ENCODE measurements around the gene VAX1.
A peak's percentile ranks its signal among the peaks of the same experiment; 100 is the strongest.
"Not testable (repeated sequence)": the region's sequence is repeated elsewhere in the genome, so short reads cannot be mapped to it uniquely, and the experiment has no call there.

VAX1 gene

GRCh38 chr10:117137911-117138642, at the start of gene VAX1:
Gene VAX1, minus strand, starts transcription at chr10:117138270. Its CDS starts 214 bp downstream, at chr10:117138056.
- DNase-seq = no peak
- in situ Hi-C loops (cut with MboI; ENCODE audit: low pct_unique_long_range_greater_than_20kb, low sequenced_read_pairs) = no loop called here

GRCh38 chr10:117186832-117187615, 49.0 kb upstream of the VAX1 start:
- in situ Hi-C loops (cut with MboI; ENCODE audit: low pct_unique_long_range_greater_than_20kb, low sequenced_read_pairs) = no loop called here
- DNase-seq = peak; percentile 25

GRCh38 chr10:117185817-117186216, 47.7 kb upstream of the VAX1 start:
- in situ Hi-C loops (cut with MboI; ENCODE audit: low pct_unique_long_range_greater_than_20kb, low sequenced_read_pairs) = not testable (repeated sequence)

GRCh38 chr10:117184821-117185220, 46.8 kb upstream of the VAX1 start:
- in situ Hi-C loops (cut with MboI; ENCODE audit: low pct_unique_long_range_greater_than_20kb, low sequenced_read_pairs) = no loop called here
- DNase-seq = no peak

More at GRCh38 chr10:117185817-117186216, 47.7 kb upstream of the VAX1 start:
- not testable (repeated sequence) for DNase-seq

- no peak for DNase-seq
Observed at GRCh38 chr10:117184296-117184695, 46.2 kb upstream of the VAX1 start.

GRCh38 chr10:117178190-117178589, 40.1 kb upstream of the VAX1 start:
- in situ Hi-C loops (cut with MboI; ENCODE audit: low pct_unique_long_range_greater_than_20kb, low sequenced_read_pairs) = no loop called here
- DNase-seq = no peak

More at GRCh38 chr10:117184296-117184695, 46.2 kb upstream of the VAX1 start:
- in situ Hi-C loops (cut with MboI; ENCODE audit: low pct_unique_long_range_greater_than_20kb, low sequenced_read_pairs) = no loop called here

GRCh38 chr10:117175901-117176534, 37.9 kb upstream of the VAX1 start:
- DNase-seq = peak; percentile 83
- in situ Hi-C loops (cut with MboI; ENCODE audit: low pct_unique_long_range_greater_than_20kb, low sequenced_read_pairs) = no loop called here

- in situ Hi-C loops (cut with MboI; ENCODE audit: low pct_unique_long_range_greater_than_20kb, low sequenced_read_pairs) = no loop called here
- no peak for DNase-seq
Observed at GRCh38 chr10:117175215-117175900, 37.3 kb upstream of the VAX1 start.

GRCh38 chr10:117174439-117175214, 36.6 kb upstream of the VAX1 start:
- peak; percentile 96 for DNase-seq
- in situ Hi-C loops (cut with MboI; ENCODE audit: low pct_unique_long_range_greater_than_20kb, low sequenced_read_pairs) = loop anchor here (25.0 kb wide), 1 partner anchor 362 kb away; no protein-coding TSS in a partner anchor

GRCh38 chr10:117170244-117170643, 32.2 kb upstream of the VAX1 start:
- DNase-seq = no peak
- in situ Hi-C loops (cut with MboI; ENCODE audit: low pct_unique_long_range_greater_than_20kb, low sequenced_read_pairs) = loop anchor here (25.0 kb wide), 1 partner anchor 358 kb away; no protein-coding TSS in a partner anchor

- in situ Hi-C loops (cut with MboI; ENCODE audit: low pct_unique_long_range_greater_than_20kb, low sequenced_read_pairs) = loop anchor here (25.0 kb wide), 1 partner anchor 357 kb away; no protein-coding TSS in a partner anchor
- no peak for DNase-seq
Observed at GRCh38 chr10:117169480-117169879, 31.4 kb upstream of the VAX1 start.

GRCh38 chr10:117168729-117169128, 30.7 kb upstream of the VAX1 start:
- in situ Hi-C loops (cut with MboI; ENCODE audit: low pct_unique_long_range_greater_than_20kb, low sequenced_read_pairs) = loop anchor here (25.0 kb wide), 1 partner anchor 356 kb away; no protein-coding TSS in a partner anchor
- no peak for DNase-seq

- in situ Hi-C loops (cut with MboI; ENCODE audit: low pct_unique_long_range_greater_than_20kb, low sequenced_read_pairs) = loop anchor here (25.0 kb wide), 1 partner anchor 356 kb away; no protein-coding TSS in a partner anchor
Observed at GRCh38 chr10:117167789-117168674, 30.0 kb upstream of the VAX1 start.

GRCh38 chr10:117167346-117167788, 29.3 kb upstream of the VAX1 start:
- DNase-seq = no peak
- in situ Hi-C loops (cut with MboI; ENCODE audit: low pct_unique_long_range_greater_than_20kb, low sequenced_read_pairs) = loop anchor here (25.0 kb wide), 1 partner anchor 355 kb away; no protein-coding TSS in a partner anchor

More at GRCh38 chr10:117167789-117168674, 30.0 kb upstream of the VAX1 start:
- peak; percentile 61 for DNase-seq

GRCh38 chr10:117166418-117167345, 28.6 kb upstream of the VAX1 start:
- no peak for DNase-seq
- in situ Hi-C loops (cut with MboI; ENCODE audit: low pct_unique_long_range_greater_than_20kb, low sequenced_read_pairs) = loop anchor here (25.0 kb wide), 1 partner anchor 354 kb away; no protein-coding TSS in a partner anchor

Data from KBM-7 (cell line).